PC-9 (cell line): ENCODE data around the gene ARF6. TPM values are rescaled to one million over a fixed set of nuclear protein-coding genes. Genes with fewer than 3 reads are reported as not detected.

Experiments
- BruUV-seq: library from RNA; stranded (reverse); fragments of 400-500 nt; replicated peaks from 2 replicates; lab custom pipeline; 2021; lab: Mats Ljungman, UMichigan
- CTCF ChIA-PET: fragments of 300-600 bp; sonication (Branson Sonifier 250); formaldehyde crosslinking; loops from one replicate; lab custom pipeline; 2022; ENCODE audit warnings: antibody characterized with exemption; lab: Charles Lee
- POLR2A ChIA-PET: fragments of 300-600 bp; sonication (Branson Sonifier 250); formaldehyde crosslinking; loops from one replicate; lab custom pipeline; 2022; ENCODE audit warnings: antibody characterized with exemption; ENCODE audit not compliant: unreplicated experiment; lab: Charles Lee
- DNase-seq, 2 experiments: peaks; one replicate each; pipeline versions ENCODE4 v3.0.0 to v3.0.0-alpha.2; 2015 to 2022; ENCODE audit warnings: mixed read lengths in 1 of 2
- H2AFZ ChIP-seq: fragments of 200-600 bp; sonication (generic); 2 replicates; pipeline ENCODE4 v1.8.1; 2017; ENCODE audit warnings: antibody characterized with exemption
- H3F3A ChIP-seq: fragments of 200-600 bp; sonication (generic); 2 replicates; pipeline ENCODE4 v1.8.1; 2017; ENCODE audit warnings: antibody characterized with exemption, mild to moderate bottlenecking, low read depth; ENCODE audit not compliant: insufficient read depth
- H3K27ac ChIP-seq: fragments of 200-600 bp; sonication (generic); 2 replicates; pipeline ENCODE4 v1.6.1; 2016; ENCODE audit warnings: mixed run types
- H3K27me3 ChIP-seq: fragments of 200-600 bp; sonication (generic); 2 replicates; pipeline ENCODE4 v1.6.1; 2016; ENCODE audit warnings: low read depth, mixed run types; ENCODE audit not compliant: insufficient read depth
- H3K36me3 ChIP-seq: fragments of 200-600 bp; sonication (generic); 2 replicates; pipeline ENCODE4 v1.6.1; 2016; ENCODE audit warnings: low read depth, mixed run types
- H3K4me1 ChIP-seq: fragments of 200-600 bp; sonication (generic); replicated peaks from 2 replicates; pipeline ENCODE4 v1.6.1; 2016; ENCODE audit warnings: mixed run types; ENCODE audit not compliant: insufficient read depth
- H3K4me2 ChIP-seq: fragments of 200-600 bp; sonication (generic); 2 replicates; pipeline ENCODE4 v1.6.1; 2017; ENCODE audit warnings: mixed run types
- H3K4me3 ChIP-seq: fragments of 200-600 bp; sonication (generic); 2 replicates; pipeline ENCODE4 v1.6.1; 2016; ENCODE audit warnings: mixed run types
- H3K79me2 ChIP-seq: fragments of 200-600 bp; sonication (generic); 2 replicates; pipeline ENCODE4 v1.6.1; 2017; ENCODE audit warnings: low read depth, mixed run types
- H3K9me2 ChIP-seq: fragments of 200-600 bp; sonication (generic); 2 replicates; pipeline ENCODE4 v1.8.1; 2017; ENCODE audit warnings: mild to moderate bottlenecking; ENCODE audit not compliant: insufficient read depth
- H3K9me3 ChIP-seq: fragments of 200-600 bp; sonication (generic); 2 replicates; pipeline ENCODE4 v1.8.1; 2016; ENCODE audit warnings: low read depth; ENCODE audit not compliant: insufficient read depth
- H4K20me1 ChIP-seq: fragments of 200-600 bp; sonication (generic); 2 replicates; pipeline ENCODE4 v1.8.1; 2017; ENCODE audit not compliant: insufficient read depth
- EZH2 ChIP-seq: fragments of 200-600 bp; sonication (generic); IDR thresholded peaks from 2 replicates; pipeline ENCODE4 v1.8.0; 2017; ENCODE audit warnings: antibody characterized with exemption, low read depth
- intact Hi-C: fragments of 100-400 bp; cut with micrococcal nuclease; formaldehyde crosslinking; loops from one replicate; pipeline ENCODE4 v1.10.0; 2022; ENCODE audit not compliant: unreplicated experiment
- total RNA-seq: library from RNA; stranded (reverse); gene quantifications from 2 replicates; pipeline ENCODE4 v1.2.3, GENCODE V29; 2021
- TF ChIP-seq, protein P1 (sequence below): fragments of 200-600 bp; sonication (generic); conservative IDR thresholded peaks from 2 replicates; pipeline ENCODE4 v1.6.1; 2017; ENCODE audit warnings: mixed run types, antibody characterized with exemption, mild to moderate bottlenecking, moderate library complexity

Gene ARF6
- total RNA-seq, 1 experiment from 2014 or later = 65.3 TPM

GRCh38 chr14:49863487-49864281, 29.2 kb upstream of the ARF6 start:
- no peak for DNase-seq
- Histone ChIP-seq H3F3A (peaks cover 38% of the 10 kb centered on the region), H3K4me1 (peaks cover 42% of the 10 kb centered on the region), H3K27me3 (no peaks in the 10 kb centered on the region), H4K20me1 (no peaks in the 10 kb centered on the region), H3K4me2 (peak overlapping the region; percentile 95), H3K4me3 (peak overlapping the region; percentile 100), H3K36me3 (no peaks in the 10 kb centered on the region), H2AFZ (peak overlapping the region; percentile 98), H3K9me2 (no peaks in the 10 kb centered on the region), H3K27ac (peak overlapping the region; percentile 92), H3K9me3 (no peaks in the 10 kb centered on the region), H3K79me2 (peaks cover 29% of the 10 kb centered on the region)
- ChIA-PET POLR2A (interaction anchor here (0.6 to 1.6 kb wide), 4 partner anchors 28 to 112 kb away, joined by 4 to 11 read pairs (median 8); no protein-coding TSS in a partner anchor), CTCF (interaction anchor here (0.6 to 2.4 kb wide), 11 partner anchors 11 to 401 kb away, joined by 3 to 21 read pairs (median 5); partner anchors contain the start of genes ARF6 and NEMF)
- BruUV-seq = no TSS peak
- intact Hi-C loops = loop anchor here (1.0 to 10.0 kb wide), 4 partner anchors 29 to 911 kb away; partner anchors contain the start of gene MAP4K5
- TF ChIP-seq EZH2 = no peak
- TF ChIP-seq, protein P1, sequence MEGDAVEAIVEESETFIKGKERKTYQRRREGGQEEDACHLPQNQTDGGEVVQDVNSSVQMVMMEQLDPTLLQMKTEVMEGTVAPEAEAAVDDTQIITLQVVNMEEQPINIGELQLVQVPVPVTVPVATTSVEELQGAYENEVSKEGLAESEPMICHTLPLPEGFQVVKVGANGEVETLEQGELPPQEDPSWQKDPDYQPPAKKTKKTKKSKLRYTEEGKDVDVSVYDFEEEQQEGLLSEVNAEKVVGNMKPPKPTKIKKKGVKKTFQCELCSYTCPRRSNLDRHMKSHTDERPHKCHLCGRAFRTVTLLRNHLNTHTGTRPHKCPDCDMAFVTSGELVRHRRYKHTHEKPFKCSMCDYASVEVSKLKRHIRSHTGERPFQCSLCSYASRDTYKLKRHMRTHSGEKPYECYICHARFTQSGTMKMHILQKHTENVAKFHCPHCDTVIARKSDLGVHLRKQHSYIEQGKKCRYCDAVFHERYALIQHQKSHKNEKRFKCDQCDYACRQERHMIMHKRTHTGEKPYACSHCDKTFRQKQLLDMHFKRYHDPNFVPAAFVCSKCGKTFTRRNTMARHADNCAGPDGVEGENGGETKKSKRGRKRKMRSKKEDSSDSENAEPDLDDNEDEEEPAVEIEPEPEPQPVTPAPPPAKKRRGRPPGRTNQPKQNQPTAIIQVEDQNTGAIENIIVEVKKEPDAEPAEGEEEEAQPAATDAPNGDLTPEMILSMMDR = no peak

DNA sequence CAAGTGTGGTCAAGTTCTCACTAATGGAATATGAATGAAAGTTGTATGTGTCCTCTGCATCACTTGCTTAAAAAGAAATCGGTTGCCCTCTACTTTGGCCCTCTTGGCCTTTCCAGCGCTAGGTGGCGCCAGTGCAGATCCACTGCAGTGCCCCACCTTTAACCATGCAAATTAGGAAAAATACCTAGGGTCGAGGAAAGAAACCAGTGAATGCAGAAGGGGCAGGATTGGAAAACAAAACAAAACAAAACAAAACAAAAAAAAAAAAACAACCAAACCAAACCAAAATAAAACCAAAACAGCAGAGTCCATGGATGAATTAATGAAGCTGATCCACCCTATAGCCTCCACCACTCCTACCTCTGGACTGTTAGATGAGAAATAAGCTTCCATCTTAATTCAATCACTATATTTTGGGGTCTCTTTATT, 27.4 kb upstream of the ARF6 start:
- Histone ChIP-seq H3K27ac (no peak overlapping the region), H3K27me3 (no peaks in the 10 kb centered on the region), H3K4me2 (peak overlapping the region; percentile 95; the same call in 1 of the 2 replicates), H3K36me3 (no peaks in the 10 kb centered on the region), H3K79me2 (peaks cover 29% of the 10 kb centered on the region), H3F3A (peaks cover 39% of the 10 kb centered on the region), H3K4me3 (no peak overlapping the region), H3K9me3 (no peaks in the 10 kb centered on the region), H4K20me1 (no peaks in the 10 kb centered on the region), H3K9me2 (no peaks in the 10 kb centered on the region), H3K4me1 (peaks cover 42% of the 10 kb centered on the region), H2AFZ (no peak overlapping the region)
- BruUV-seq = no TSS peak
- POLR2A ChIA-PET = no interaction called here
- peak; percentile 63 to 74 for DNase-seq
- CTCF ChIA-PET = interaction anchor here (0.6 to 1.0 kb wide), 6 partner anchors 19 to 267 kb away, joined by 3 to 9 read pairs (median 3); no protein-coding TSS in a partner anchor
- intact Hi-C loops = loop anchor here (10.0 kb wide), 1 partner anchor 909 kb away; no protein-coding TSS in a partner anchor
- TF ChIP-seq EZH2 = no peak
- TF ChIP-seq, protein P1 = peak; percentile 90
